Measurements from ENCODE around the gene OAS3. TPM values are rescaled to one million over a fixed set of nuclear protein-coding genes. Genes with fewer than 3 reads are reported as not detected.

Gene OAS3
- total RNA-seq, 1 donor from 2014 or later: 4.6 TPM

GRCh38 chr12:112962561-112962960, 24.3 kb downstream of the OAS3 start:
- H3K27ac Mint-ChIP-seq: no peak overlapping the region
- DNase-seq (ENCODE audit: extremely low spot score, unreplicated experiment): no peak
- H3K4me1 Mint-ChIP-seq (ENCODE audit: unreplicated experiment): no peaks in the 10 kb centered on the region
- TF ChIP-seq CTCF (conservative IDR thresholded peaks at IDR 0.05): no peak
- H3K9me3 Mint-ChIP-seq: no peaks in the 10 kb centered on the region
- peaks cover 5% of the 10 kb centered on the region for H3K36me3 Mint-ChIP-seq
- no peak overlapping the region for H3K4me3 Mint-ChIP-seq
- H3K27me3 Mint-ChIP-seq: peaks cover 6% of the 10 kb centered on the region

- H3K36me3 Mint-ChIP-seq: peaks cover 5% of the 10 kb centered on the region
- H3K9me3 Mint-ChIP-seq: no peaks in the 10 kb centered on the region
- no peaks in the 10 kb centered on the region for H3K4me1 Mint-ChIP-seq (ENCODE audit: unreplicated experiment)
- TF ChIP-seq CTCF (conservative IDR thresholded peaks at IDR 0.05): no peak
- no peak overlapping the region for H3K4me3 Mint-ChIP-seq
- DNase-seq (ENCODE audit: extremely low spot score, unreplicated experiment): no peak
- H3K27ac Mint-ChIP-seq: no peak overlapping the region
- H3K27me3 Mint-ChIP-seq: peaks cover 6% of the 10 kb centered on the region
Measured at GRCh38 chr12:112963227-112963861, 25.1 kb downstream of the OAS3 start.

GRCh38 chr12:112964067-112964670, 25.9 kb downstream of the OAS3 start:
- no peak for TF ChIP-seq CTCF (conservative IDR thresholded peaks at IDR 0.05)
- peaks cover 5% of the 10 kb centered on the region for H3K36me3 Mint-ChIP-seq
- no peak overlapping the region for H3K27ac Mint-ChIP-seq
- DNase-seq (ENCODE audit: extremely low spot score, unreplicated experiment): no peak
- no peak overlapping the region for H3K4me3 Mint-ChIP-seq
- H3K9me3 Mint-ChIP-seq: no peaks in the 10 kb centered on the region
- no peaks in the 10 kb centered on the region for H3K4me1 Mint-ChIP-seq (ENCODE audit: unreplicated experiment)
- peaks cover 6% of the 10 kb centered on the region for H3K27me3 Mint-ChIP-seq

- Mint-ChIP-seq H3K36me3 (peaks cover under 1% of the 10 kb centered on the region), H3K27ac (no peak overlapping the region), H3K9me3 (no peaks in the 10 kb centered on the region), H3K4me1 (ENCODE audit: unreplicated experiment) (no peaks in the 10 kb centered on the region), H3K27me3 (peaks cover 6% of the 10 kb centered on the region), H3K4me3 (no peak overlapping the region)
- DNase-seq (ENCODE audit: extremely low spot score, unreplicated experiment): no peak
- no peak for TF ChIP-seq CTCF (conservative IDR thresholded peaks at IDR 0.05)
Measured at GRCh38 chr12:112964915-112965314, 26.6 kb downstream of the OAS3 start.

GRCh38 chr12:112965643-112966042, 27.4 kb downstream of the OAS3 start:
- no peak for DNase-seq (ENCODE audit: extremely low spot score, unreplicated experiment)
- no peaks in the 10 kb centered on the region for H3K4me1 Mint-ChIP-seq (ENCODE audit: unreplicated experiment)
- peaks cover 13% of the 10 kb centered on the region for H3K27me3 Mint-ChIP-seq
- H3K4me3 Mint-ChIP-seq: no peak overlapping the region
- H3K27ac Mint-ChIP-seq: no peak overlapping the region
- no peaks in the 10 kb centered on the region for H3K36me3 Mint-ChIP-seq
- H3K9me3 Mint-ChIP-seq: no peaks in the 10 kb centered on the region
- no peak for TF ChIP-seq CTCF (conservative IDR thresholded peaks at IDR 0.05)
